HG03378 (cell line): ENCODE results near the gene TRDN.
A peak's percentile ranks its signal among the peaks of the same experiment; 100 is the strongest.
"Not testable (repeated sequence)": the region's sequence is repeated elsewhere in the genome, so short reads cannot be mapped to it uniquely, and the experiment has no call there.

Experiments used
- ATAC-seq: cut with Tn5 transposase; IDR thresholded peaks from one replicate; pipeline ENCODE4 v1.9.1; 2021; ENCODE audit warnings: mild to moderate bottlenecking, moderate library complexity; ENCODE audit not compliant: unreplicated experiment

Gene TRDN

GRCh38 chr6:123632641-123633040 lies 4.1 kb downstream of the TRDN start:
- no peak for ATAC-seq

- ATAC-seq: no peak
These were observed 7.3 kb downstream of the TRDN start for GRCh38 chr6:123629258-123629941.

GRCh38 chr6:123625696-123626095 lies 11.1 kb downstream of the TRDN start:
- ATAC-seq: no peak

GRCh38 chr6:123622780-123623179 lies 14.0 kb downstream of the TRDN start:
- no peak for ATAC-seq

GRCh38 chr6:123619156-123619555 lies 17.6 kb downstream of the TRDN start:
- ATAC-seq: no peak

GRCh38 chr6:123616942-123617341 lies 19.8 kb downstream of the TRDN start:
- no peak for ATAC-seq

- ATAC-seq: no peak
These were observed 20.7 kb downstream of the TRDN start for GRCh38 chr6:123616016-123616415.

- no peak for ATAC-seq
These were observed 26.0 kb downstream of the TRDN start for GRCh38 chr6:123610779-123611178.

- no peak for ATAC-seq
These were observed 32.7 kb downstream of the TRDN start for GRCh38 chr6:123604067-123604466.

- ATAC-seq: peak; percentile 64
These were observed 38.7 kb downstream of the TRDN start for GRCh38 chr6:123598011-123598410.

GRCh38 chr6:123594776-123595175 lies 42.0 kb downstream of the TRDN start:
- no peak for ATAC-seq

- no peak for ATAC-seq
These were observed 44.3 kb downstream of the TRDN start for GRCh38 chr6:123592426-123592825.

GRCh38 chr6:123589973-123590372 lies 46.8 kb downstream of the TRDN start:
- no peak for ATAC-seq

GRCh38 chr6:123589317-123589716 lies 47.4 kb downstream of the TRDN start:
- no peak for ATAC-seq

- no peak for ATAC-seq
These were observed 48.2 kb downstream of the TRDN start for GRCh38 chr6:123588546-123588895.

- no peak for ATAC-seq
These were observed 48.8 kb downstream of the TRDN start for GRCh38 chr6:123587838-123588545.

GRCh38 chr6:123587407-123587806 lies 49.3 kb downstream of the TRDN start:
- not testable (repeated sequence) for ATAC-seq

- ATAC-seq: no peak
These were observed 56.4 kb downstream of the TRDN start for GRCh38 chr6:123580331-123580730.

GRCh38 chr6:123575188-123575587 lies 61.6 kb downstream of the TRDN start:
- no peak for ATAC-seq

- no peak for ATAC-seq
These were observed 65.7 kb downstream of the TRDN start for GRCh38 chr6:123570813-123571684.

- no peak for ATAC-seq
These were observed 67.2 kb downstream of the TRDN start for GRCh38 chr6:123569575-123569974.

- ATAC-seq: no peak
These were observed 71.2 kb downstream of the TRDN start for GRCh38 chr6:123565529-123565928.
